ENCODE measurements around the gene ITPR1. TPM values are rescaled to one million over a fixed set of nuclear protein-coding genes. Genes with fewer than 3 reads are reported as not detected.

The ITPR1 gene
- total RNA-seq, 4 donors from 2014 or later = 9.5 to 24.1 (median 17.5) TPM

DNA sequence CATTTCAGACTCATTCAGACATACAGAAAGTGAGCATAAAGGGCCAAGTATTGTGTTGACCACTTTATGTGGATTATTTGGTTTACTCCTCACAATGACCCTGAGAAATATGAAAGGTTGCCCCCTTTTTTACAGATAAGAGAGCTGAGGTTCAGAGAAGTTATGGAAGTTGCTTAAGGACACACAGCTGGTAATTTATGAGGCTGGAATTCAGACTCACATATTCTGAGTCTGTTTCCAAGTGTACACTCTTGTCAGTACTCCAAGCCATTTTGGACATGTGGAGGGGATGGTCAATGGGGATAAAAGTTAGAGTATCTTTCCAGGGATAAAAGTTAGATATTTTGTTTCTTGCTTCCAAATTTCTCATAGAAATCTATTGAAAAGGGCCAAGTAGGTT, 15.9 kb downstream of the ITPR1 start:
- H3K4me3 ChIP-seq (ENCODE audit: low read depth, poor library complexity, severe bottlenecking) = no peak overlapping the region
- no peak for DNase-seq (ENCODE audit: low spot score in 2 of 2)
- intact Hi-C loops (cut with DNase I; ENCODE audit: low total_unique reads) = no loop called here
- TF ChIP-seq, protein P1, sequence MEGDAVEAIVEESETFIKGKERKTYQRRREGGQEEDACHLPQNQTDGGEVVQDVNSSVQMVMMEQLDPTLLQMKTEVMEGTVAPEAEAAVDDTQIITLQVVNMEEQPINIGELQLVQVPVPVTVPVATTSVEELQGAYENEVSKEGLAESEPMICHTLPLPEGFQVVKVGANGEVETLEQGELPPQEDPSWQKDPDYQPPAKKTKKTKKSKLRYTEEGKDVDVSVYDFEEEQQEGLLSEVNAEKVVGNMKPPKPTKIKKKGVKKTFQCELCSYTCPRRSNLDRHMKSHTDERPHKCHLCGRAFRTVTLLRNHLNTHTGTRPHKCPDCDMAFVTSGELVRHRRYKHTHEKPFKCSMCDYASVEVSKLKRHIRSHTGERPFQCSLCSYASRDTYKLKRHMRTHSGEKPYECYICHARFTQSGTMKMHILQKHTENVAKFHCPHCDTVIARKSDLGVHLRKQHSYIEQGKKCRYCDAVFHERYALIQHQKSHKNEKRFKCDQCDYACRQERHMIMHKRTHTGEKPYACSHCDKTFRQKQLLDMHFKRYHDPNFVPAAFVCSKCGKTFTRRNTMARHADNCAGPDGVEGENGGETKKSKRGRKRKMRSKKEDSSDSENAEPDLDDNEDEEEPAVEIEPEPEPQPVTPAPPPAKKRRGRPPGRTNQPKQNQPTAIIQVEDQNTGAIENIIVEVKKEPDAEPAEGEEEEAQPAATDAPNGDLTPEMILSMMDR (IDR thresholded peaks at IDR 0.05) = no peak
- no peak for TF ChIP-seq POLR2A (IDR thresholded peaks at IDR 0.05)

DNA sequence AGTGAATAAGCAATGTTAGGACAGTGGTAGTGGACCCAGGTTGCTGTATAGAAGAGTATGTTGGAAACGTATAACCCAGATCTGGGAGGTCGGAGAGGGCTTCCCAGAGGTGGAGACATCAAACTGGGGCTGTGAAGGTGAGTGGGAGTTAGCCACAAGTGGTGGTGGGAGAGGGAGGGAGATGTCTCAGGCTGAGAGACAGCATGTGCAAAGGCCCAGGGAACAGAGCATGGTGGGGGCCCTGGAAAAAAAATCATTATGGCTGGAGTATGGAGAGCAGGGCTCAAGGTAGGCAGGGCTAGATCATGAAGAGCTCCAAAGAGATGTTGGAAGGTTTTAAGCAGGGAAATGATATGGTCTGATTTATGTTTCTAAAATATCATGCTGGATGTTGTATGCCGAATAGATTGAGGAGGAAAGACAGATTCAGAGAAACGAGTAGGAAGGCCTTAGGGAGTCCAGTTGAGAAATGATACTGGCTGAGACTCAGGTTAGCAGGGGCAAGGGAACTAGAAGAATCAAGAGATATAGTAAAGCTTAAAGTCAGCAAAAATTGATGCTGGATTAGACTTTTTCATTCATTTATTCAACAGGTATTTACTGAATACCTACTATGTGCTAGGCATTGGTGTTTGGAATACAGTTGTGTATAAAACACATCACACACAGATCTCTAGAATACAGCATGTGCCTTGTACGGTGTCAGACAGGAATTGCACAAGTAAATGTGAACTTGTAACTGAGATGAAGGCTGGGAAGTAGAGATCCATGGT, 17.0 kb downstream of the ITPR1 start:
- no peak overlapping the region for H3K4me3 ChIP-seq (ENCODE audit: low read depth, poor library complexity, severe bottlenecking)
- no peak for TF ChIP-seq POLR2A (IDR thresholded peaks at IDR 0.05)
- TF ChIP-seq, protein P1 (IDR thresholded peaks at IDR 0.05) = no peak
- 80 to 83% methylated on average over 5 of the region's 5 CpGs for WGBS, 2 donors
- intact Hi-C loops (cut with DNase I; ENCODE audit: low total_unique reads) = no loop called here
- no peak for DNase-seq (ENCODE audit: low spot score in 2 of 2)

DNA sequence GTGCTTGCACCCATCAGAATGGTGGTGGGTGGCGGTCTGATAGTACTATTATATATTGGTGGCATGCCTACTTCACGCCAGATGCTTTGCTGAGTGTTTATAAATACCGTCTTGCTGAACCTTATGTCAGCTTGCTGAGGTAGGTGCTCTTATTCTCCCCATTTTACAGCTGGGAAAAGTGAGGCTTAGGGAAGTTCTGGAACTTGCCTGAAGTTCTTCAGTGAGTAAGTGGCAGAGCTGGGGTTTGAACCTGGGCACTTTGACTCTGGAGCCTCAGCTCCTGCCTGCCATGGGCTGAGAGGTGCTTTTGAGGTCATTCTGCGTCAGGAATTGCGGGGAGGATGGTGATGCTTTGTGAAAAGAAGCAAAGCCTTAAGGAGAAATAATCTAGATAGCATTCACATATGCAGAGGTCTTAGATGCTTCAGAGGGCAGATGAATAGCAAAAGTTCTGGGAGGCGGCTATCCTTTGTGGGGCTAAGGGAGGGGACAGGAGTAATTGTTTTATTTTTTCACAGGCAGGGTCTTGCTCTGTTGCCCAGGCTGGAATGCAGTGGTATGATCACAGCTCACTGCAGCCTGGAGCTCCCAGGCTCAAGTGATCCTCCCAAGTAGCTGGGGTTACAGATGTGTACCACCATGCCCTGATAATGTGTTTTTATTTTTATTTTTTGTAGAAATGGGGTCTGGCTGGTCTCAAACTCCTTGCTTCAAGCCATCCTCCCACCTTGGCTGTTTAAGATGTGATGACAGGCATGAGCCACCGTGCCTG, 18.5 kb downstream of the ITPR1 start:
- no peak overlapping the region for H3K4me3 ChIP-seq (ENCODE audit: low read depth, poor library complexity, severe bottlenecking)
- intact Hi-C loops (cut with DNase I; ENCODE audit: low total_unique reads) = no loop called here
- TF ChIP-seq POLR2A (IDR thresholded peaks at IDR 0.05) = no peak
- TF ChIP-seq, protein P1 (IDR thresholded peaks at IDR 0.05) = no peak
- DNase-seq (ENCODE audit: low spot score in 2 of 2) = no peak
- 79 to 89% methylated on average over 7 of the region's 7 CpGs for WGBS, 2 donors

DNA sequence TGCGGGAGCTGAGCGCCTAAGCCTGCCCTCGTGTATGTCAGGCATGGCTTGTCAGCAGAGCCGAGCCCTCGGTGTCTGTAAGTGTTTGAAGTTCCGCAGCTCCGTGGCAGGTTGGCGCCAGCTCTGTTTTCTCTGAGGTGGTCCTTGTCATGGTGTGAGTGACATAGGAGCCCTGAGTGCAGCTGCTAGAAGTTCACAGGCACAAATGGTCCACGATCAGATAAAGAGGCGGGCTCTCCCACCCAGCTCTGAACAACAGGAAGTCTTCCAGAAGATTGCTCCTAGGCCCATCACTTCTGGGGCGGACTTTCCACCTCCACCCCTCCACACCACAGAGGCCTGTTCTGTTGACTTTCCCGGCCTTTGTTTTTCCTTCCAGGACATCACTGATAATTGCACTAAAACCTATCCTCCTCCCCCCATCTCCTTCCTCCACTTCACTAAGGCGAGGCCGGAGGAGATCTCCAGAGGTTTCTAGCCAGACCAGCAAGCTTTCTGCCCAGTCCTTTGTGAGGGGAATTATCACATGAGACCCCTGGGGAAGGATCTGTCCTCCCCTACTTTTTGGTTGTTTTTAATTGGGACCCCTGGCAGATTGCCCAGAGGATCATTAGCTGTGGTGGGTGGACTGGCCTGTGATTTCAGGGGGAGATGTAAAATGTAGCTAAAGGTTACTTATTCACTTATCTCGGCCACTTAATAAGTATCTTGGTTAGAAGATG, 19.9 kb downstream of the ITPR1 start:
- WGBS, 2 donors = 66 to 74% methylated on average over 14 to 15 of the region's 15 CpGs
- TF ChIP-seq POLR2A (IDR thresholded peaks at IDR 0.05) = no peak
- TF ChIP-seq, protein P1 (IDR thresholded peaks at IDR 0.05) = no peak
- intact Hi-C loops (cut with DNase I; ENCODE audit: low total_unique reads) = no loop called here
- no peak for DNase-seq (ENCODE audit: low spot score in 2 of 2)
- H3K4me3 ChIP-seq (ENCODE audit: low read depth, poor library complexity, severe bottlenecking) = no peak overlapping the region

DNA sequence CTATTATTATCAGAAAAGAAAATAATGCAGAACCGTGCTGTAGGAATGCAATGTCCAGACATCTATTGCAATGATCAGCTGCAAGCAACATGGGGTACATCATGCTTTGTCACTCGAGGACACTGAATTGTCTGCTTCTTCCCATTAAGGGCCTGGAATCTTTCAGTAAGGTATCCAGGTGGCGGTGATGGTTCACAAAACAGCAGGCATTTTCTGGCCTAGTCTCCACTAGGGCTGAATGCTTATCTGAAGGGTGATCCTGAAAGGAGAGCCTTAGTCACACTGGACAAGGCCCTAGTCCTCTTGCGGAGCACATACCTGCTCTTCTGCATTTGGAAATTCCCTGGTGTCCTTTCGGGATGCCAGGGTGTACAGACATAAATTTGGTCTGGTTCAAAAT, 21.2 kb downstream of the ITPR1 start:
- DNase-seq (ENCODE audit: low spot score in 2 of 2) = no peak
- no peak overlapping the region for H3K4me3 ChIP-seq (ENCODE audit: low read depth, poor library complexity, severe bottlenecking)
- no peak for TF ChIP-seq POLR2A (IDR thresholded peaks at IDR 0.05)
- TF ChIP-seq, protein P1 (IDR thresholded peaks at IDR 0.05) = no peak
- WGBS, 2 donors = 82 to 84% methylated on average over 5 of the region's 5 CpGs
- intact Hi-C loops (cut with DNase I; ENCODE audit: low total_unique reads) = no loop called here
